HL-60 (cell line): ENCODE results near the gene TSPAN33.
"Not testable (repeated sequence)": the region's sequence is repeated elsewhere in the genome, so short reads cannot be mapped to it uniquely, and the experiment has no call there.

Experiments used
- CTCF ChIP-seq: IDR thresholded peaks from one replicate; pipeline ENCODE4 v1.5.1; 2011; ENCODE audit warnings: low read length, control low read depth, inconsistent platforms; ENCODE audit not compliant: insufficient read depth
- GABPA ChIP-seq: IDR thresholded peaks from 2 replicates; pipeline ENCODE4 v1.6.1; 2012; ENCODE audit warnings: low read depth
- POLR2AphosphoS5 ChIP-seq: IDR thresholded peaks from 2 replicates; pipeline ENCODE4 v1.6.1; 2012; ENCODE audit warnings: low read depth
- REST ChIP-seq: IDR thresholded peaks from 2 replicates; pipeline ENCODE4 v1.6.1; 2012; ENCODE audit warnings: low read depth; ENCODE audit not compliant: insufficient replicate concordance

GRCh38 chr7:129216821-129217416 lies 72.4 kb downstream of the TSPAN33 start:
- not testable (repeated sequence) for TF ChIP-seq CTCF, POLR2AphosphoS5, GABPA, REST
